HG03280 (cell line): ENCODE data around the gene CREB3L4.
"Not testable (repeated sequence)": the region's sequence is repeated elsewhere in the genome, so short reads cannot be mapped to it uniquely, and the experiment has no call there.

ENCODE experiments used
- ATAC-seq: cut with Tn5 transposase; IDR thresholded peaks from one replicate; pipeline ENCODE4 v1.9.1; 2021; ENCODE audit warnings: mild to moderate bottlenecking, moderate library complexity; ENCODE audit not compliant: unreplicated experiment

Gene CREB3L4

DNA sequence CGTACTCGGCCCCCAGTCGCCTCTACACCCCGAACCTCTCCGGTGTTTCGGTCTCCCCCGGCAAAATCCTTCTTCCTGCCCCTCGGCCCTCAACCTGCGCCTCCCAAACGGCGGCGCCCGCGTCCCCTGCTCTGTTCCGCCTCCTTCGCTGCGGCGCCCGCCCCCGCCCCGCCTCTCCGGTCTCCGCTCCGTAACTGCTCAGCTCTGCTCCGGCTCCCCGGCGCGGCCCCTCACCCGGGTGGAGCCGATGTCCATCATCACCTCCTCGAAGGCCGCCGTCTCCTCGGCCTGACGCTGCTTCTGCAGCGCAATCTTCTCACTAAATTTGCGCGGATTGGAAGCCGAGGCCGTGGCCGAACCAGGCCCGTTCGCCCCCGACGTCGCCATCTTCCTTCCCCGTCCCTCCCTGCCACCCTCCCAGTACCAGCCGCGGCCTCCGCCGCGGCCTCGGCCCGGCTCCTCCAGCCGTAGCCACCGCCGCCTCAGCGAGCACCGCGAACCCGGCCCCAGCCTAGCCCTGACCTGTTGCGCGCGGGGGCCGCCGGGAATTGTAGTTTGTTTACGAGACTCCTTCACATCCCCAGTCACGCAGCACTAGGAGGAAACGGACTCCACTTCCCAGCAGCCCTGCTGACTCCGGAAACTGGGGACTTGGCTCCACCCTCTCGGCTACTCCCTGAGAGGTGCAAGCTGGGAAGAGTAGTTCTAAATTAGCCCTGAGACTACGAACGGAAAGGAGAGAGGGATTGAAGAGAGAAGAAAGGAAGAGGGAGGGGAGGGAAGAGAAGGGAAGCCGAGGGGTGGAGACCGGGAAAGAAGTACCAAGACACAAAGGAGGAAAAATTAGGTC lies 9.4 kb upstream of the CREB3L4 start, which contains the start of gene CRTC2:
CRTC2 (minus strand) TSS at position 502 of the 850 bp plus-strand sequence; CDS start at position 387, 115 bp downstream.
- ATAC-seq, result peak; percentile 71

DNA sequence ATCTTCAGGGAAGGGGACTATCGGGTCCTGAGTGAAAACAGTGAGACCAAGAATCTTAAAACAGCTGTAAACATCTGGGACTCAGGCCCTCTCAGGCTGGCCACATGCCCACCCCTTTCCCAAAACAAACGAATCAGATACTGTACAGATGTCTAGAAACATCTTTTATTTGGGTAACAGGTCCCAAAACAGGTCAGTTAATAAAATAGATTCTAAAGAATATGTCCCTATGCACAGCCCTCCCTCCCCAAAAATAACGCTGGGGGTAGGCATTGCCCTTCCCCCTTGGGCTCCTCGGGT lies 8.8 kb upstream of the CREB3L4 start:
- ATAC-seq, result no peak

DNA sequence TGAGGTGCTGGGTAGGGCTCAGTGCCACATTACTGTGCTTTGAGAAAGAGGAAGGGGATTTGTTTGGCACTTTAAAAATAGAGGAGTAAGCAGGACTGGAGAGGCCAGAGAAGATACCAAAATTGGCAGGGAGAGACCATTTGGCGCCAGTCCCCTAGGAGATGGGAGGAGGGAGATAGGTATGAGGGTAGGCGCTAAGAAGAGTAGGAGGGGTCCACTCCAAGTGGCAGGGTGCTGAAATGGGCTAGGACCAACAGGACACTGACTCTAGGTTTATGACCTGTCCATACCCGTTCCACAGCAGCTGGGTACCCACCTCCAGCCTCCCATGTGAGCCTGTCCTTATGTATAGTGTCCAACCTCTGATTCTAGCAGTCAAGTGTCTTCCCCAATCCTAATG lies 8.2 kb upstream of the CREB3L4 start:
- no peak for ATAC-seq

DNA sequence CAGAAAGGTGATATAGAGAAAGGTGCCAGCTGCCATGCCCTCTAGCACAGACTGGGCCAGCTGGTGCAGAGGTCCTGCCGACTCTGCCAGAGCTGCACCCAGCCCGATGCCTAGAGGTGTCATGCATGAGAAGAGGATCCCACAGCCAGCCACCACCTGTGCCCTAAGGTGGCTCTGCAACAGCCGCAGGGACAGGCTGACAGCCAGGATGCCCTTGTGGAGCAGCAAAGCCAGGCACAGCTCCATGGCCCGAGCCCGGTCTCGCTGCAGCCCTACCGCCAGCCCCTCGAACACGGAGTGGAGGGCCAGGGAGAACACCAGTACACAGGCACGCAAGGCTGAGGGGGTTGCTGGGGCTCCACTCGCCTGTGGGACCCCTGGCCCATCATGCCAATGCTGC lies 7.5 kb upstream of the CREB3L4 start:
- ATAC-seq, result no peak

- no peak for ATAC-seq
Measured at GRCh38 chr1:153961421-153961820, 6.3 kb upstream of the CREB3L4 start.

DNA sequence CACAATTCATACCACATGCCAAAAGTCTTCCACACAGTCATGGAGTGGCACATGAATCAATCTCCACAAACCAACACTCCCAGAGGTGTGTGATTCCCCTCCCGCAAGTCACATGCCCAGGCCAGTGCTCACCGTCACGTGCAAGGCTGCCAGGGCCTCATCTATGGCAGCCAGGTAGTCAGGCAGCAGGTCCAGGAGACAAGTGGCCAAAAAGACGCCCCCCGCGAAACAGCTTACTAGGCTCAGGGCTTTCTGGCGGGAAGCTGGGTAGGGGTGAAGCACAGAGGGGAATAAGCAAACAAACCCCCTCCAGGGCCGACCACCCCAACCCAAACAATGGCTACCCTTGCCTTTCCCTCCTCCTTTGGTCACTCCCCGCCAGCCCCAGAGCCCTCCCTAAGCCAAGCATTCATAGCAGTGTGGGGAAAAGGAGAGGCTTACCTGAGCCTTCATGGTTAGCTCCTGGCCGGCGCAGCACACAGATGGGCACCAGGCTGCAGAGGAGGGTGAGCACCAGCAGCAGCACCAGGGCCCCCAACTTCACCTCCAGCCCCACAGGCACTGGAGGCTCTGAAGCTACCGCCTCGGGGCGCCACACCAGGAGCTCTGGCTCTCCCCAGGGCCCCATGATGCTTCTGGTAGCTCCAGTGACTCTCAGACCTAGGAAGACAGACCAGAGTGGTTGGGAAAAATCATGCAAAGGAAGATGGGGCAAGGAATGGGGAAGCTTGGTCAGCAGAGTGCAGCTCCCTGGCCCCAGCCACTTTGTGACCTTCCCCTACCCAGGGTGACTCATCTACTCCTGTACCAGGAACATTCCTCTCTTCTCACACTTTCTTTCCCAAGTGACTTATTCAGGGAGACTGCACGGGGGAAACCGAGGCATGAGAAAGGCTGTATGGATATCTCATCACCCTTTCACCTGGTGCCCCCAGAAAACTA lies 5.3 kb upstream of the CREB3L4 start:
- no peak for ATAC-seq

DNA sequence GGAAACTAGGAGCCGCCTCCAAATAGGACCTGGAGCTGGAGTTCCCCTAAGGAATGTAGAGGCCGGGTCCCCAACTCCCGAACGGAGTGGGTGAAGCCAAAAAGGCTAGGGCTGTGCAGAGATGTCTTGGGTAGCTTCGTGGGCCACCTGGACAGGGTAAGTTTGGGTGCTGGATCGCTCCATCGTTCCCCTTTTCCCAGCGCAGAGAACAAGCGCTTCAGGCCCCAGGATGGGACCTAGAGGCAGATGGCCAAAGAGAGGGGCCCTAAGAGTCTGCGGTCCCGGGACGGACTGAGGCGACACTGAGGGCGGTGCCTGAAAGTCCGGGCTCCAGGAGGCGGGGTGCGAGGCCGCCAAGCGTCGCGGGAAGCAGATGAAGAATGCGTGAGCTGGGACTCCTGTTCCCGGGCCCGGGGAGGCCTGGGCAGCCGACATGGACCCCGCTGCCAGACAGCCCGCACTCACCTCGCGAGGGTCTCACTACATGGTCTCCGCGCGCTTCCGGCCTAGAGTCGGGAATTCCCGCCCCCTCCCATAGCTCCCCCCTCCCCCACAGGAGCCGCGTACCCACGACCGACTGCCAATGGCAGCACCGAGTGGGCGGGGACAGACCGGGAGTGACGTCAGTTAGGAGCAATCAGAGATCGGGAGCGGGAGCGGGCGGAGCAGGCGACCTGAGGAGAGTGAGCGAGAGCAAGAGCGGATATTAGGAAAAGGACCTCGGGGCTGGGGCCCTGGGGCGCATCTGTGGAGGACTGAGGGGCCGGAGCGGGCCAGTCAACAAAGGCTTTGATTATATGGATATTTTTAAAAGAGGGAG lies 4.5 kb upstream of the CREB3L4 start, which contains the start of gene SLC39A1:
SLC39A1 (minus strand) TSS at position 508 of the 820 bp plus-strand sequence. CDS start 822 bp downstream, outside the sequence.
- peak; percentile 47 for ATAC-seq

GRCh38 chr1:153963850-153964331 lies 3.8 kb upstream of the CREB3L4 start:
- peak; percentile 0 for ATAC-seq

DNA sequence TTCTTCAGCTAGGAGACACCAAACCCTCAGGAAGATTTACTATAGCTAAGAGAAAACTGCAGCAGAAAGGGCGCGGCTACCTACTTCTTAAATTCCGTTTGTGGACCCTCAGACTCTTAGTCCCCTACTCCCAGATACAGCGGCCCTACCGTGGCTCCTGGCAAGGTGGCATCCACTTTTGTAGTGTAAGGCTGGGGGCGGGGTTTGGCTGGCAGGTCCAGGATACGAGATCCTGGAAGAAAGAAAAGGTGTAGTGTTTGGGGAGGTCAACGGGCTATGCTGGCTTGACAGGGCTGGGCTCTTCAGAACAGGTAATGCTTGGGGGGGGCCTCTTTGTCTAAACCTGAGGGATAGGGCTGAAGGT lies 280 bp downstream of the CREB3L4 start:
- ATAC-seq, result no peak

DNA sequence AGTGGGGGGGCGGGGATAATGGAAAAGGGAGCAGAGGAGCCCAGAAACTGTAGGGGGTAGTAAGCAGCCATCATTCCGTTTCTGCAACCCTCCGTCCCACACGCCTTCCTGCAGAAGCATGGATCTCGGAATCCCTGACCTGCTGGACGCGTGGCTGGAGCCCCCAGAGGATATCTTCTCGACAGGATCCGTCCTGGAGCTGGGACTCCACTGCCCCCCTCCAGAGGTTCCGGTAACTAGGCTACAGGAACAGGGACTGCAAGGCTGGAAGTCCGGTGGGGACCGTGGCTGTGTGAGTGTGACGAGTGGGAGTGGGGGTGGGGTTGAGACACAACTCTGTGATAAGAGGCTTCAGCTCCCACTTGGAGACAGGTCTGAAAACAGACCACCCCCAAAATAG lies 706 bp downstream of the CREB3L4 start:
- no peak for ATAC-seq

DNA sequence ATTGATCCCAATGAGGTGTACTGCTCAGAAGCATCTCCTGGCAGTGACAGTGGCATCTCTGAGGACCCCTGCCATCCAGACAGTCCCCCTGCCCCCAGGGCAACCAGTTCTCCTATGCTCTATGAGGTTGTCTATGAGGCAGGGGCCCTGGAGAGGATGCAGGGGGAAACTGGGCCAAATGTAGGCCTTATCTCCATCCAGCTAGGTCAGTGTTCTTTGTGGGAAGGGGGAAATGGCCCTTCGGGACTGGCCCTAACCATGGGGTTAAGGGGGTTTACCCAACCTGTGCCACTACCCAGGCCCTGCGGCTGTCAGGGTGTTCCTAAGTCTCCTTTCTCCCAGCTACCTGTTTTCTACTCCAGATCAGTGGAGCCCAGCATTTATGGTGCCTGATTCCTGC lies 1.3 kb downstream of the CREB3L4 start:
- no peak for ATAC-seq

DNA sequence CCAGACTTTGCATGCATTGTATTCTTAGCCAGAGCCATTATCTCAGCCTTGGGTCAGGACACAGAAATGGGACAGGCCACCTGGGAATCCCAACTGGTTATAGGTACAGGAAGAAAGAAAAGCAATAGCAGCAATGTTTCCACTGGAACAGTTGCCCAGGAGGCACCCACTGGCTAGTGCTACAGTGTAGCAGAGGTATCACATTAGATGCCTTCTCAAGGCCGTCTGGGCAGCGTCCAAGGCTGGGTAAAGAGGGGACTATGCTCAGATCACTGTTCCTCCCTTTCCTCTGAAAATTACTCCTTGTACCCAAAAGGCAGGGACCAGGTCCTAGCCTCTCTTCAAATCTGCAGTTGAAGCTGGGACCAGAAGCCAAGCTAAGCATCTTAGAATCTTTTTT lies 2.6 kb downstream of the CREB3L4 start:
- no peak for ATAC-seq

- ATAC-seq, result no peak
Measured at GRCh38 chr1:153973071-153973470, 5.4 kb downstream of the CREB3L4 start.

DNA sequence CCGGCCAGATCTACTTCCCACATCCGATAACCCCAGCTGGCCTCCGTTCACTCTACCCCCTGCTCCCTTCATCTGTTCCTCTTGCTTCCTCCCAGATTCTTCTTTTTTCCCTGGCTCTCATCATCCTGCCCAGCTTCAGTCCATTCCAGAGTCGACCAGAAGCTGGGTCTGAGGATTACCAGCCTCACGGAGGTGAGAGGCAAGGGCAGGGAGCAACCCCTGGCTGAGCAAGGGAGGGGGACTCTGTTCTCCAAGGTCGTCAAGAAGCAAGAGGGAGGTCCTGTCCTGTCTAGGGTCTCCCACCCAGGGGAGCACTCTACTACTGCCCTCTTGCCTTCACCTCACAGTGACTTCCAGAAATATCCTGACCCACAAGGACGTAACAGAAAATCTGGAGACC lies 5.8 kb downstream of the CREB3L4 start:
- no peak for ATAC-seq

DNA sequence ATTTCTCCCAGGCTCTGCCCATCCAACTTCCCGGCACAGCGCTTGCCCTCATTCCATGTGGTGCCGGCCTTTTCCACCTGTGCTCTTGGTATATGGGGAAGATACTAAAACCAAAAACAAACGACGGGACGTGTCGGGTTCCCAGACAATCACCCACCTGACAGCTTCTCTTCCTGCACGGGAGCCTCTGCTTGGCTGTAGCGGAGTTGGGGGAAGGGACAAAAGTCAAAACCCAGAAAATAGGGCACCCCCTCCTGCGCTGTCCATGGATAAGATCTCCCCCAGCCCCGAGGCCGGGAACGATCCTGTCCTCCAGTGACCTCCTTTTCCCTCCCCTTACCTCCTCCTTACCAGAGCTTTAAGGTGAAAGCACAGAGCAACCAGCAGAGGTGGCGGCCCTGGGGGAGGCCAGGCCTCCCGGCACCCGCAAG lies 9.1 kb downstream of the CREB3L4 start:
- no peak for ATAC-seq

GRCh38 chr1:153977250-153978240 lies 9.8 kb downstream of the CREB3L4 start, which contains the start of gene JTB:
Gene JTB, minus strand, starts transcription at chr1:153977674. Its CDS starts 422 bp downstream, at chr1:153977252.
- ATAC-seq, result peak; percentile 75

DNA sequence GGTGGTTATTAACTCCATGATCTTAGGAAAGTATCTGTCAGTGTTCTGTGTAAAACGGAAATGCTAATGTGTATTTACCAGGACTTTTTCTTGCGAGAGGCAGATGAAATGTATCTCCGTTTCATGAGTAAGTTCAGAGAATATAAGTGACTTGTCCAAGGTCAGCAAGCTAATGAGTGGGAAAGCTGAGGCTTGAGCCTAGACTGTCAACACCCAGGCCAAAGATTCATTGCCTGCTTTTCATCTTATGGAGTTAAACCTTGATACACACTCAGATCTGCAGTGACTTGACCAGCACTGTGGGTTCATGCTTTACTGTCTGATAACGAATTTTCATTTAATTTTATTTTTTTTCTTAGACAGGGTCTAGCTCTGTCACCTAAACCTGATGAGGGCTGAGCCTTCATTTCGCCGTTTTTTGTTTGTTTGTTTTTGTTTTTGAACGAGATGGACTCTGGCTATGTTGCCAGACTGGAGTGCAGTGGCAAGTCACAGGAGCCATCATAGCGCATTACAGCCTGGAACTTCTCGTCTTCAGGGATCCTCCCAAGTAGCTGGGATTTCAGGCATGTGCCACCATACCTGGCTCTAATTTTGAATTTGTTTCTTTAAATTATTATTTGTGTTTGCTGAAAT lies 10.7 kb downstream of the CREB3L4 start:
- no peak for ATAC-seq

DNA sequence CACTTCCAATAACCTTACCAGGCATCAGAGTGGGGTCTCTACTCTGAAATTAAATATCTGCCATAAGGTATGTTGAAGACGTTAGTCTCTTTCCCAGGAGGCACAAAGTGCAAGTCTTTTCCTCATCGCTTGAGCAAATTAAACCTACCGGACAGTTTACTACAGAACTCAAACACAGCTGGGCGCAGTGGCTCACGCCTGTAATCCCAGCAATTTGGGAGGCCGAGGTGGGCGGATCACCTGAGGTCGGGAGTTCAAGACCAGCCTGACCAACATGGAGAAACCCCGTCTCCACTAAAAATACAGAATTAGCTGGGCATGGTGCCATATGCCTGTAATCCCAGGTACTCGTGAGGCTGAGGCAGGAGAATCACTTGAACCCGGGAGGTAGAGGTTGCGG lies 11.4 kb downstream of the CREB3L4 start:
- ATAC-seq, result not testable (repeated sequence)

DNA sequence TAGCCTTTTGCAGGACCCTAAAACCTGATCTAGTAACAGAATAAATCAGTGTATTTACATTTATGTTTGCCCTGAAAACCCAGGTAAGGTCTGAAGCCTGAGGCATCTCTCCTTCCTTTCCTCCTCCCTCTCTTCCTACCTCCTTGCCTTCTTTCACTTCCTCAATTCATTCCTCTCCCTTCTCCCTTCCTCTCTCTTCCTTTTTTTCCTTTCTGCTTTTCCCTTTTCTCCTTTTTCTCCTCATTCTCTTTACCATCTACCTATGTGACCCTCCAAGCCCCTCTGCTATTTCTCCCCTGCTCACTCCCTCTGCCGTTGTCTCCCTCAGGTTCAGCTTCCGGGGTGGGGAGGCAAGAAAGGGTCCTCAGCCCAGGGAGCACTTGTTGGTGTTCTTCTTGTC lies 14.0 kb downstream of the CREB3L4 start:
- not testable (repeated sequence) for ATAC-seq
